Measurements from ENCODE around the gene LPCAT3. TPM values are rescaled to one million over a fixed set of nuclear protein-coding genes. Genes with fewer than 3 reads are reported as not detected.
A peak's percentile ranks its signal among the peaks of the same experiment; 100 is the strongest.

LPCAT3 gene
- total and polyA plus RNA-seq, 2 of the 4 experiments (the other 2 are of a cell fraction) = 7.0 to 18.6 TPM

- Histone ChIP-seq H3K9me3 (ENCODE audit: control insufficient read depth, insufficient read depth, low read length) (no peaks in the 10 kb centered on the region), H2BK5ac (ENCODE audit: low read depth, low read length, poor library complexity, severe bottlenecking) (no peak overlapping the region), H4K91ac (ENCODE audit: insufficient read depth, low read depth, low read length) (0 out of 2 replicates have a peak overlapping the region, but pooled peaks have one; percentile 2), H3K36me3 (ENCODE audit: control insufficient read depth, insufficient read depth, low read length) (peaks cover 64% of the 10 kb centered on the region), H3K23ac (ENCODE audit: low read depth, low read length) (no peak overlapping the region), H3K9ac (ENCODE audit: low read depth, low read length) (no peak overlapping the region), H2BK120ac (ENCODE audit: low read depth, low read length) (no peak overlapping the region), H4K20me1 (ENCODE audit: insufficient read depth, low read length) (peaks cover 15% of the 10 kb centered on the region; the same call in 1 of the 2 replicates), H3K4ac (ENCODE audit: low read depth, low read length) (no peak overlapping the region; the same call in 1 of the 2 replicates), H3K9me1 (ENCODE audit: insufficient read depth, low read length) (no peaks in the 10 kb centered on the region), H3K27ac (ENCODE audit: insufficient read depth, low read length) (no peak overlapping the region), H2AK5ac (ENCODE audit: low read depth, low read length) (no peak overlapping the region; the same call in 1 of the 2 replicates), H3K79me1 (ENCODE audit: low read depth in 1 of 2, low read length in 2 of 2) (peaks cover 13 to 57% of the 10 kb centered on the region in 2 experiments; a peak in 3 of 4 replicates), H3K4me3 (ENCODE audit: insufficient read depth, low read depth, low read length) (peak overlapping the region; percentile 46; the same call in 1 of the 2 replicates), H3K27me3 (ENCODE audit: control insufficient read depth, insufficient read depth, low read length) (no peaks in the 10 kb centered on the region), H2AK9ac (replicated peaks; ENCODE audit: low read depth, low read length, poor library complexity) (peak overlapping the region; percentile 96), H3K18ac (ENCODE audit: low read depth, low read length) (no peak overlapping the region), H4K5ac (ENCODE audit: low read depth, low read length) (no peak overlapping the region), H3K14ac (replicated peaks; ENCODE audit: low read depth, low read length) (no peak overlapping the region), H2BK15ac (ENCODE audit: low read depth, low read length) (no peak overlapping the region), H3K4me1 (ENCODE audit: control insufficient read depth, insufficient read depth, low read length) (peaks cover 8% of the 10 kb centered on the region), H2BK20ac (ENCODE audit: low read depth, low read length) (no peak overlapping the region), H3K4me2 (ENCODE audit: low read depth, low read length) (peak overlapping the region; percentile 72), H4K8ac (ENCODE audit: low read depth in 2 of 2, low read length in 2 of 2) (peak overlapping the region in 1 of 2 experiments; percentile 57; a peak in 1 of 4 replicates), H3K56ac (ENCODE audit: extremely low read depth, insufficient read depth, low read length) (no peak overlapping the region), H2AFZ (replicated peaks; ENCODE audit: low read length, poor library complexity) (peak overlapping the region; percentile 93)
- in situ Hi-C loops (cut with MboI; ENCODE audit: low sequenced_read_pairs) = no loop called here
- no peak for ATAC-seq (ENCODE audit: low read depth)
- ChIA-PET POLR2A (ENCODE audit: unreplicated experiment) (interaction anchor here (0.5 kb wide), 1 partner anchor 47 kb away, joined by 3 read pairs; no protein-coding TSS in a partner anchor), CTCF (no interaction called here)
- TF ChIP-seq USF2 (IDR thresholded peaks at IDR 0.05; ENCODE audit: low read depth, low read length) (no peak), MXI1 (IDR thresholded peaks at IDR 0.05; ENCODE audit: borderline replicate concordance, low read depth, low read length) (no peak), CEBPB (IDR thresholded peaks at IDR 0.05; ENCODE audit: low read depth, low read length) (no peak), SMC3 (IDR thresholded peaks at IDR 0.05; ENCODE audit: low read depth, low read length) (no peak), POLR2A (IDR thresholded peaks at IDR 0.05; ENCODE audit: low read depth, low read length) (peak; percentile 1; the same call in 1 of the 2 replicates), RCOR1 (IDR thresholded peaks at IDR 0.05; ENCODE audit: insufficient replicate concordance, low read length) (no peak)
- intact Hi-C loops (cut with micrococcal nuclease) = loop anchor here (1.0 kb wide), 1 partner anchor 14 kb away; no protein-coding TSS in a partner anchor
- BruUV-seq (replicated peaks) = TSS peak; percentile 29
- no peak for DNase-seq
- dilution Hi-C loops (cut with HindIII; ENCODE audit: low sequenced_read_pairs, unreplicated experiment) = no loop called here
- WGBS, 2 experiments (ENCODE audit: extremely low coverage in 2 of 2, insufficient read length in 1 of 2) = 89% methylated on average over 26 of the region's 32 CpGs; no CpG with 5 or more reads in 1 of the 2 experiments
Observed at GRCh38 chr12:6938353-6939190, 79.7 kb downstream of the LPCAT3 start.

Data from IMR-90 (cell line).